Mucosa of rectum (tissue), 2 donors: Measurements from ENCODE around the gene CHRD.

ENCODE experiments used
- H3K27ac ChIP-seq, 2 donors: one replicate each; pipeline ENCODE4 v1.7.0; 2013; ENCODE audit warnings: inconsistent platforms in 2 of 2, low read depth in 2 of 2, low read length in 2 of 2
- H3K27me3 ChIP-seq, 2 donors: one replicate each; pipeline ENCODE4 v1.7.0; 2013; ENCODE audit warnings: low read length in 2 of 2; ENCODE audit not compliant: control insufficient read depth in 2 of 2, insufficient read depth in 2 of 2
- H3K36me3 ChIP-seq, 2 donors: one replicate each; pipeline ENCODE4 v1.7.0; 2013; ENCODE audit warnings: low read length in 2 of 2; ENCODE audit not compliant: control insufficient read depth in 2 of 2, insufficient read depth in 2 of 2
- H3K4me1 ChIP-seq, 2 donors: one replicate each; pipeline ENCODE4 v1.7.0; 2013; ENCODE audit warnings: low read length in 2 of 2, mild to moderate bottlenecking in 1 of 2; ENCODE audit not compliant: control insufficient read depth in 2 of 2, insufficient read depth in 2 of 2
- H3K4me3 ChIP-seq, 2 donors: one replicate each; pipeline ENCODE4 v1.7.0; 2013; ENCODE audit warnings: low read length in 2 of 2
- H3K9ac ChIP-seq, 2 donors: one replicate each; pipeline ENCODE4 v1.7.0; 2013; ENCODE audit warnings: low read length in 2 of 2, low read depth in 1 of 2, mild to moderate bottlenecking in 1 of 2
- H3K9me3 ChIP-seq, 2 donors: one replicate each; pipeline ENCODE4 v1.7.0; 2013; ENCODE audit warnings: low read length in 2 of 2; ENCODE audit not compliant: control insufficient read depth in 2 of 2
- donor health status: healthy.
- donor health status: Normal muscosa, but diverticular disease.

Gene CHRD

DNA sequence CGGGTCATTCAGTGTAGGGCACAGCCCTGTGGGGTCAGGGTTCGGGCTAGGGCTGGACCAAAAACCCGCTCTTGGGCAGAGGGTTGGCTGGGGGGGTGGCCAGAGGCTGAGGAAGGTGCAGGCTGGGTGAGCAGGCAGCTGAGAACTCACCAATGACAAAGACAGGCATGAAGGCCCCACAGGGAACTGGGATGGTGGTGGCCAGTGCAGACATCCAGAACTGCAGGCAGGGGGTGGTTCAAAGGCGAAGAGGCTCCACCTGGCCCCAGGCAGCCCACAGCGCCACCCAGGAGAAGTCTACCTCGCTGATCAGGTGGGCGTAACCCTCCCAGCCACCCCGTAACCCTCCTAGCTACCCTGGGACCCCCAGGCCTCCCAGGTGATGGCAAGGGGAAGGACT, 25.1 kb upstream of the CHRD start:
- no peak overlapping the region for H3K9ac ChIP-seq
- peaks cover 31 to 36% of the 10 kb centered on the region in 2 donors for H3K36me3 ChIP-seq
- H3K9me3 ChIP-seq: no peaks in the 10 kb centered on the region
- H3K4me3 ChIP-seq: no peak overlapping the region
- H3K27ac ChIP-seq: no peak overlapping the region
- peaks cover 26 to 31% of the 10 kb centered on the region in 2 donors for H3K4me1 ChIP-seq
- H3K27me3 ChIP-seq: no peaks in the 10 kb centered on the region

DNA sequence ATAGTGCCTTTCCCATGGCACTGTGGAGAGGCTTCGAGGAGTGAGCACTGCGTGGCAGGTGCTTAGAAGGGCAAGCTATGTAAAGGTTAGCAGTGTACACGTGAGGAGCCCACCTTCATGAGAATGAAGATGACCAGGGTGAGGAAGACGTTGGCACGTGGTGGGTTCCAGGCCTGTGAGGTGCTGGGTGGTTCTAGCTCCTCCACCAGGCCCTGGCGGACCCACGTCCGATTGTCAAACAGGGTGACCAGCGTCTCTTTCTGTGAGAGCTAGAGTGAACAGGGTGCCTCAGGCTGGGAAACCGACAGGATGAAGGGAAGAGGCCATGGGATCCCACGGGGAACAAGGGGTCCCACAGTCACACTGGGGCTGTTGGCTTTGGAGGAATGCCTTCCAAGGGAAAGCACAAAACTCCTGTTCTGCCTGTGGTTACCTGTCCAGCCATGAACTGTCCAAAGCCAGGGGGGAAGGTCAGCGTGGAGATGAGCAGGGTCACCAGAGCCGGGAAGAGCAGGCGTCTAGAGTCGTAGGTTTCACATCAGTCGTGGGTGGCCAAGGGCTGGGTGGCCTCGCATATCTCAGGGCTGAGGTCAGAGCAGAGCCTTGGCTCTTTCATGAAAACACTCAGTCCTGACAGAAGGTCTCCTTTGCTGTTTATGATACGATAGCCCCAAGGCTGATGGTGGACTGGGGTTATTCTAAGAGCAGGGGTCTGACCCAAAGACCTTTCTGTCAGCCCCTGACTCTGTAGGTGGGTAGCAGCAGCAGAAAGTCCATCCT, 24.4 kb upstream of the CHRD start:
- Histone ChIP-seq H3K9ac (no peak overlapping the region), H3K4me3 (no peak overlapping the region), H3K27ac (no peak overlapping the region), H3K4me1 (peaks cover 31 to 35% of the 10 kb centered on the region in 2 donors), H3K27me3 (no peaks in the 10 kb centered on the region), H3K9me3 (no peaks in the 10 kb centered on the region), H3K36me3 (peaks cover 31 to 36% of the 10 kb centered on the region in 2 donors)

DNA sequence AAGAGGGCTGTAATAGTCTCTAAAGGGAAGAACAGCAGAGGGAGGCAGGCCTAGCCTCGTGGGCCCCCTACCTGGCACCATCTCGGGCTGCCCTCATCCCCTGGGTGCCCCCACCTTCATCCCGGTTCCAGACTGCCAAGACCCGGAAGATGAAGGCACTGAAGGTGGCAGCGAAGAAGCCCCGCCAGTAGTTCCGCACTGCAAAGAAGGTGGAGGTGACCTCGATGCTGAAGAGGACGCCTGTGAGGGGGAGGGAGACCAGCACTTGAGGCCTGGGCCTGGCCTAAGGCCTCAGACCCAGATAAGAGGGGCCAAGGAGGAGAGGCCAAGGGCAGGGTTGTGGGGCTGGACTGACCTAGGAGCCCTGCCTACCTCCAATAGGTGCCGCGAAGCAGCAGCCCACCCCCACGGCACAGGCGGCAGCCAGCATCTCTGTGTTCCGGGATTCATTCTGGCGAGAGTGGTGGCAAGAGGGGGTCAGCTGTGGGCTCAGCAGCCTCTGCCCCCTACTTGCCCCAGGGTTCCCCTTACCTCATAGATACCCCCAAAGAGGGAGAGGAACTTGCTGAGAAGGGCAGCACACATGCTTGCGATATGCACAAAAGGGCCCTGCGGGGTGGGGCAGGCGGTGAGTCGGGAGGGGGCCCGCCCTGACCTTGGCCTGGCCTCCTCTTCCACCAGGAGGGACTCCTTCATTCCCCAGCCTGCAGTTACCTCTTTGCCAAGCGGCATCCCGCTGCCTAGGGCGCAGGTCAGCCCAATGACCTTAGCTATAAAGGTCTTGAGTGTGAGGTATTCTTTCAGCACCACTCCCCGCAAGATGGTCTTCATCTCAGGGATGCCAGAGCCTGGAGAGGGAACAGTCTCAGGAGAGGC, 22.4 kb upstream of the CHRD start:
- Histone ChIP-seq H3K27ac (no peak overlapping the region), H3K9ac (no peak overlapping the region), H3K9me3 (no peaks in the 10 kb centered on the region), H3K4me3 (no peak overlapping the region), H3K4me1 (peaks cover 24 to 27% of the 10 kb centered on the region in 2 donors), H3K27me3 (no peaks in the 10 kb centered on the region), H3K36me3 (peaks cover 30 to 31% of the 10 kb centered on the region in 2 donors)

DNA sequence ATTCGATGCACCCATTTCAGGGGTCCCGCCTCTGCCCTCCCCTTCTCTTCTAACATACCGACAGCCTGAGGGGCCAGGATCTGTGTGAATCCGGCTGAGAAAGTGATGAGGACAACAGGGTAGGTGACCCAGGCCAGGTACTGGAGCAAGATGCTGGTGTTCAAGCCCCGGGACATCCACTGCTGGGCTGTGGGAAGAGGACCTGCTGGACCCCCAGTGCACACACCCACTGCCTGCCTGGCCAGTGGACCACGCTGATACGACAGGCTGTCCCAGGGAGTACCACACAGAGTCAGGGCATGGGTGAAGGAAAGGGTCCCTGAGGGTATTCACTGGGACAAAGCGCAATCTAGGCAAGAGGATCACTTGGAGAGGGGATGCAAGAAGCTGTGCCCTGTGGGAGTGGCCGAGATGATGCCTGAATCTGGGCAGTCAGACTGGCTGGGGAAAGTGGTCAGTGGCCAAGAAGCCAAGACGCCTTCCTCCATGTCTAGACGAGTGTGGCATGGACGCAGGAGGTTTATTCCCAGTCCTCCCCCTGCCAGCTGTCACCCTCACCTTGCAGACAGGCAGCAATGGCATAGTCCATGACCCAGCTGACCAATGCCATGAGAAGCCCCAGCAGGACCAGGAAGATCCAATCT, 21.6 kb upstream of the CHRD start:
- Histone ChIP-seq H3K9me3 (no peaks in the 10 kb centered on the region), H3K27me3 (no peaks in the 10 kb centered on the region), H3K36me3 (peaks cover 25 to 31% of the 10 kb centered on the region in 2 donors), H3K27ac (no peak overlapping the region), H3K4me3 (no peak overlapping the region), H3K4me1 (peaks cover 19 to 20% of the 10 kb centered on the region in 2 donors), H3K9ac (no peak overlapping the region)

GRCh38 chr3:184358921-184359350, 20.9 kb upstream of the CHRD start:
- H3K36me3 ChIP-seq: peaks cover 19 to 26% of the 10 kb centered on the region in 2 donors
- H3K9ac ChIP-seq: no peak overlapping the region
- no peak overlapping the region for H3K27ac ChIP-seq
- H3K9me3 ChIP-seq: no peaks in the 10 kb centered on the region
- H3K4me3 ChIP-seq: no peak overlapping the region
- peaks cover 18 to 23% of the 10 kb centered on the region in 2 donors for H3K4me1 ChIP-seq
- no peaks in the 10 kb centered on the region for H3K27me3 ChIP-seq

DNA sequence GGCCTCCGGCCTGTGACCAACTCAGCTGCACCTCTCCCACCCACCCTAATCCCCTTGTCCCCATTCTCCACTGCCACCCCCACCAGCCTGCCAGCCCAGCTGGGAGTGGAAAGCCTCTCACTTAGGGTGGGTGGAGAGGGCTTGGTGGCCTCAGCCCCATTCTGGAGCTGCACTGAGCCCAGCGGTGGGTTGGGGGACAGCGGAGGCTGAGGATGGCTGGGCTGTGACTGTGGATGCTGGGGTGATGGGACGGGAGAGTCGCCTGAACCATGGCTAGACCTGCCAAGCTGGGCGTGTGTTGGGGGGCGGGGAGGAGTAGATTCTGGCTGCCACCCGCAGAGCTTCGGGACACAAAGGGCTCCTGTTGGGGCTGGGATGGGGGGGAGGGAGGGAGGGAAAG, 20.2 kb upstream of the CHRD start:
- H3K27me3 ChIP-seq: no peaks in the 10 kb centered on the region
- peak overlapping the region in 1 of 2 donors; percentile 87 for H3K4me3 ChIP-seq
- H3K9me3 ChIP-seq: no peaks in the 10 kb centered on the region
- peak overlapping the region in 1 of 2 donors; percentile 23 for H3K9ac ChIP-seq
- H3K27ac ChIP-seq: no peak overlapping the region
- peaks cover 19 to 28% of the 10 kb centered on the region in 2 donors for H3K36me3 ChIP-seq
- peaks cover 18 to 26% of the 10 kb centered on the region in 2 donors for H3K4me1 ChIP-seq

GRCh38 chr3:184360070-184360928, 19.6 kb upstream of the CHRD start:
- H3K27ac ChIP-seq: peak overlapping the region; percentile 97 to 99
- no peaks in the 10 kb centered on the region for H3K27me3 ChIP-seq
- peak overlapping the region; percentile 81 to 98 for H3K9ac ChIP-seq
- H3K4me1 ChIP-seq: peaks cover 20 to 27% of the 10 kb centered on the region in 2 donors
- no peaks in the 10 kb centered on the region for H3K9me3 ChIP-seq
- peaks cover 23 to 31% of the 10 kb centered on the region in 2 donors for H3K36me3 ChIP-seq
- H3K4me3 ChIP-seq: peak overlapping the region; percentile 87 to 89

DNA sequence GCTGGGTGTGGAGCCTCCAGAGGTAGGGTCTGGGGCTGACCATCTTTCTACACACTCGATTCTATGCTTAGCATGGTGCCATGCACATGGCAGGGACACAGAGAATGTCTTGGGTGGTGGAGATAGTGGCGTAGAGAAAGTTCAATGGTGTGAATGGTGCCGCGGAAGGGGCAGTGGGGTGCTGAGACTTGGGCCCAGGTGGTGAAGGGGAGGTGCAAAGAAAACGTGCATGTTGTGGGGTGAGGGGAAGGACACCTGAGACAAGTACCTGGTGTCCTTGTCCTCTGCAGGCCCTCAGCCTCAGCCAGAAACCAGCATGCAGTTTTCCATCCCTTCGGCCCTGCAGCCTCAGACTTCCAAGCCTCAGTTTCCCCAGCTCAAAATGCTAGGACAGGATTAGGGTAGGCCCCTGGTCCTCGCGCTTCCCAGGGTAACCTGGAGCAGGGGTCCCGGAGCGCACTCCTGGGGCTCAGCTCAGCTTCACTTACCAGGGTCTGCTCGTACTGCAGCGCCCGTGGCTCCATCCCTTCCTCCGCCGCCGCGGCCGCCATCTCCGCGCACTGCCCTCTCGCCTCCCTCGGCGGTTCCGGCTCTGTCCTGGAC, 18.8 kb upstream of the CHRD start:
- peak overlapping the region; percentile 87 to 89 for H3K4me3 ChIP-seq
- H3K36me3 ChIP-seq: peaks cover 20 to 27% of the 10 kb centered on the region in 2 donors
- H3K4me1 ChIP-seq: peaks cover 20 to 27% of the 10 kb centered on the region in 2 donors
- no peaks in the 10 kb centered on the region for H3K9me3 ChIP-seq
- H3K9ac ChIP-seq: peak overlapping the region; percentile 81 to 98
- no peaks in the 10 kb centered on the region for H3K27me3 ChIP-seq
- H3K27ac ChIP-seq: peak overlapping the region; percentile 97 to 99

- peak within 1 kb of the TSS; percentile 97 to 99 for H3K27ac ChIP-seq
- H3K9ac ChIP-seq: peak within 1 kb of the TSS; percentile 94 to 98
- H3K36me3 ChIP-seq: peaks cover 21 to 28% of the 10 kb centered on the region in 2 donors
- H3K9me3 ChIP-seq: no peaks in the 10 kb centered on the region
- peaks cover 20 to 27% of the 10 kb centered on the region in 2 donors for H3K4me1 ChIP-seq
- H3K27me3 ChIP-seq: no peaks in the 10 kb centered on the region
- H3K4me3 ChIP-seq: peak within 1 kb of the TSS; percentile 87 to 89
Measured at GRCh38 chr3:184361532-184361931, 18.3 kb upstream of the CHRD start, which contains the start of the genes CLCN2 and POLR2H. TSS of gene CLCN2 (minus strand) at chr3:184361605. CDS start at chr3:184361479, 126 bp downstream. TSS of gene POLR2H (plus strand) at chr3:184361710. CDS start at chr3:184363493, 1,783 bp downstream.
